Esophagus muscularis mucosa (tissue), 3 donors: ENCODE results near the gene ITM2C.

Experiments used
- POLR2AphosphoS5 ChIP-seq, 2 donors: sonication (generic); formaldehyde crosslinking; IDR thresholded peaks; one replicate each; pipeline ENCODE4 v1.6.1; 2017; ENCODE audit warnings: antibody characterized with exemption in 2 of 2
- TF ChIP-seq, protein P1 (sequence below), 3 experiments: fragments of 200-600 bp in 2 of 3; fragments of 450-650 bp in 1 of 3; sonication (generic) in 2 of 3; IDR thresholded peaks; one replicate each; pipeline ENCODE4 v1.5.1; 2017 to 2019; ENCODE audit warnings: antibody characterized with exemption in 3 of 3, mild to moderate bottlenecking in 2 of 3, moderate library complexity in 1 of 3

DNA sequence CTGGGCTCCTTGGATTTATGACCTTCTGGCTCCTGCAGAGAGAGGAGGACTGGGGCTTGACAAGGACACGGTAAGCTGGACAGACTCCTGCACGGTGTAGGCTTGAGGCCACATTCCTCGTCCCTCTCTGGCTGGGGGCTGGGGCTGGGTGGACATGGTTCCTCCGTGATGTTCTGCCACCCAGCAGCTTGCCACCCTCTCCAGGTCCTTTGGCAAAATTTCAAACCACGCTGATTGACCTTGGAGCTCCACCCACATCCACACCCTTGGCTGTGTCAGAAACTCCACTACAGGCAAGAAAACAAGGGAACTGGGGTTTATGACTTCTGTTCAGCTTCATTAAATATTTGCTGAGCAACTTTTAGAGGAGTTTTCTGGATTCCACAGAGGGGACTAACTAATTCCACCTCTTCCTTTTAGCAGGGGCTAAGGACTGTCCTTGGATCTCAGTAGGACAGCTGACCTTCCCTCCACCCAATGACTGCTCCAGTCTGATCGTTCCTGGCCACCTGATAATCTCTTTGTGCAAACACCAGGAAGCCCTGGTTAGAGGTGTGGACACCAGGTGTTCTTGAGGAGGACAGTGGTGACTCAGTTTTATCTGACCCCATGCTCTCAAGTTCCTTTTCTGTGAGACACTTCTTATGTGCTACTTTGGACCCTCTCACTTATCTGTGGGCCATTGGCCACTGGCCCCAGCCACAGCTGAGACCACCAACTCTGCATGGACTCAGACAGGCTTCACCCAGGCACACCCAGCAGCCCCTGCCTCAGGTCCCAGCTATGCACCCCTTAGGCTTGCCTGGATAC lies 31.0 kb downstream of the ITM2C start:
- TF ChIP-seq, protein P1, sequence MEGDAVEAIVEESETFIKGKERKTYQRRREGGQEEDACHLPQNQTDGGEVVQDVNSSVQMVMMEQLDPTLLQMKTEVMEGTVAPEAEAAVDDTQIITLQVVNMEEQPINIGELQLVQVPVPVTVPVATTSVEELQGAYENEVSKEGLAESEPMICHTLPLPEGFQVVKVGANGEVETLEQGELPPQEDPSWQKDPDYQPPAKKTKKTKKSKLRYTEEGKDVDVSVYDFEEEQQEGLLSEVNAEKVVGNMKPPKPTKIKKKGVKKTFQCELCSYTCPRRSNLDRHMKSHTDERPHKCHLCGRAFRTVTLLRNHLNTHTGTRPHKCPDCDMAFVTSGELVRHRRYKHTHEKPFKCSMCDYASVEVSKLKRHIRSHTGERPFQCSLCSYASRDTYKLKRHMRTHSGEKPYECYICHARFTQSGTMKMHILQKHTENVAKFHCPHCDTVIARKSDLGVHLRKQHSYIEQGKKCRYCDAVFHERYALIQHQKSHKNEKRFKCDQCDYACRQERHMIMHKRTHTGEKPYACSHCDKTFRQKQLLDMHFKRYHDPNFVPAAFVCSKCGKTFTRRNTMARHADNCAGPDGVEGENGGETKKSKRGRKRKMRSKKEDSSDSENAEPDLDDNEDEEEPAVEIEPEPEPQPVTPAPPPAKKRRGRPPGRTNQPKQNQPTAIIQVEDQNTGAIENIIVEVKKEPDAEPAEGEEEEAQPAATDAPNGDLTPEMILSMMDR (IDR thresholded peaks at IDR 0.05), result no peak
- no peak for TF ChIP-seq POLR2AphosphoS5 (IDR thresholded peaks at IDR 0.05)
